Neural progenitor cell (in vitro differentiated cells): Measurements from ENCODE around the gene KLHL21. TPM values are rescaled to one million over a fixed set of nuclear protein-coding genes. Genes with fewer than 3 reads are reported as not detected.

Experiments used
- DNase-seq: peaks from one replicate; pipeline ENCODE4 v3.0.0-alpha.2; 2016; ENCODE audit warnings: low spot score
- H2AFZ ChIP-seq: fragments of 200-600 bp; sonication (generic); replicated peaks from 2 replicates; pipeline ENCODE4 v1.6.1; 2016; ENCODE audit warnings: antibody characterized with exemption
- H3F3A ChIP-seq: fragments of 200-600 bp; sonication (generic); 2 replicates; pipeline ENCODE4 v1.6.1; 2016; ENCODE audit warnings: antibody characterized with exemption, low read depth
- H3K27ac ChIP-seq: fragments of 200-600 bp; sonication (generic); 2 replicates; pipeline ENCODE4 v1.5.1; 2016; ENCODE audit warnings: mild to moderate bottlenecking
- H3K27me3 ChIP-seq: fragments of 200-600 bp; sonication (generic); 2 replicates; pipeline ENCODE4 v1.6.1; 2016; ENCODE audit warnings: mild to moderate bottlenecking, moderate library complexity
- H3K36me3 ChIP-seq: fragments of 200-600 bp; sonication (generic); 2 replicates; pipeline ENCODE4 v1.5.1; 2016
- H3K4me1 ChIP-seq: fragments of 200-600 bp; sonication (generic); 2 replicates; pipeline ENCODE4 v1.6.1; 2016; ENCODE audit warnings: mixed run types
- H3K4me2 ChIP-seq: fragments of 200-600 bp; sonication (generic); 2 replicates; pipeline ENCODE4 v1.6.1; 2016
- H3K4me3 ChIP-seq: fragments of 200-600 bp; sonication (generic); 2 replicates; pipeline ENCODE4 v1.5.1; 2016
- H3K79me2 ChIP-seq: fragments of 200-600 bp; sonication (generic); 2 replicates; pipeline ENCODE4 v1.6.1; 2016; ENCODE audit warnings: low read depth
- H3K9ac ChIP-seq: fragments of 200-600 bp; sonication (generic); 2 replicates; pipeline ENCODE4 v1.6.1; 2016
- H3K9me3 ChIP-seq: fragments of 200-600 bp; sonication (generic); 2 replicates; pipeline ENCODE4 v1.5.1; 2016; ENCODE audit warnings: low read depth
- H4K20me1 ChIP-seq: fragments of 200-600 bp; sonication (generic); 2 replicates; pipeline ENCODE4 v1.6.1; 2016; ENCODE audit warnings: low read depth
- H3K27ac Mint-ChIP-seq: 3 replicates; pipeline ENCODE4 v1.8.0; 2021; ENCODE audit warnings: mixed read lengths
- H3K27me3 Mint-ChIP-seq: 2 replicates; pipeline ENCODE4 v1.8.0; 2022; ENCODE audit warnings: low read depth, mild to moderate bottlenecking, inconsistent platforms, moderate library complexity, mixed read lengths; ENCODE audit not compliant: insufficient read depth
- H3K36me3 Mint-ChIP-seq: 3 replicates; pipeline ENCODE4 v1.8.0; 2021; ENCODE audit warnings: mixed read lengths
- H3K4me1 Mint-ChIP-seq: 3 replicates; pipeline ENCODE4 v1.8.0; 2021; ENCODE audit warnings: mixed read lengths
- H3K4me3 Mint-ChIP-seq: 3 replicates; pipeline ENCODE4 v1.8.0; 2021; ENCODE audit warnings: mild to moderate bottlenecking, moderate library complexity, mixed read lengths
- H3K9me3 Mint-ChIP-seq: 3 replicates; pipeline ENCODE4 v1.8.0; 2020; ENCODE audit warnings: mixed read lengths
- CTCF ChIP-seq: fragments of 200-600 bp; sonication (generic); IDR thresholded peaks from 2 replicates; pipeline ENCODE4 v1.5.1; 2017; ENCODE audit warnings: antibody characterized with exemption, mild to moderate bottlenecking
- EZH2 ChIP-seq: fragments of 200-600 bp; sonication (generic); IDR thresholded peaks from 2 replicates; pipeline ENCODE4 v1.6.1; 2017; ENCODE audit warnings: antibody characterized with exemption, mild to moderate bottlenecking, moderate library complexity
- EZH2phosphoT487 ChIP-seq: fragments of 200-600 bp; sonication (generic); IDR thresholded peaks from 2 replicates; pipeline ENCODE4 v1.6.1; 2017; ENCODE audit warnings: antibody characterized with exemption
- total RNA-seq: library from RNA; depleted of rRNA; stranded (reverse); fragments of >200 nt; gene quantifications from 2 replicates; pipeline ENCODE4 v1.2.3, GENCODE V29; 2015; ENCODE audit warnings: low replicate concordance

KLHL21 gene
- total RNA-seq, 1 donor from 2014 or later, result 4.8 TPM

GRCh38 chr1:6630027-6630426, 27.4 kb upstream of the KLHL21 start:
- H3F3A ChIP-seq, result peaks cover 12% of the 10 kb centered on the region
- no peak overlapping the region for H3K27ac Mint-ChIP-seq

GRCh38 chr1:6628971-6629479, 26.4 kb upstream of the KLHL21 start:
- peaks cover 2% of the 10 kb centered on the region for H3K27me3 Mint-ChIP-seq
- Histone ChIP-seq H3K9me3 (no peaks in the 10 kb centered on the region), H3K36me3 (no peaks in the 10 kb centered on the region), H3K4me2 (no peak overlapping the region), H3F3A (peaks cover 10% of the 10 kb centered on the region), H3K27ac (no peak overlapping the region), H3K4me1 (peaks cover 8% of the 10 kb centered on the region), H3K9ac (no peak overlapping the region), H4K20me1 (peaks cover 19% of the 10 kb centered on the region), H3K4me3 (no peak overlapping the region), H2AFZ (no peak overlapping the region), H3K27me3 (no peaks in the 10 kb centered on the region), H3K79me2 (peaks cover 24% of the 10 kb centered on the region)
- no peak for TF ChIP-seq EZH2phosphoT487
- no peak for TF ChIP-seq EZH2
- TF ChIP-seq CTCF, result no peak
- H3K4me1 Mint-ChIP-seq, result peaks cover 12% of the 10 kb centered on the region
- no peaks in the 10 kb centered on the region for H3K9me3 Mint-ChIP-seq
- DNase-seq, result no peak
- peaks cover 22% of the 10 kb centered on the region for H3K36me3 Mint-ChIP-seq
- H3K27ac Mint-ChIP-seq, result no peak overlapping the region
- H3K4me3 Mint-ChIP-seq, result no peak overlapping the region

More at GRCh38 chr1:6630027-6630426, 27.4 kb upstream of the KLHL21 start:
- Histone ChIP-seq H3K4me1 (peaks cover 4% of the 10 kb centered on the region), H3K27ac (no peak overlapping the region), H3K9me3 (no peaks in the 10 kb centered on the region), H4K20me1 (peaks cover 12% of the 10 kb centered on the region), H3K9ac (no peak overlapping the region), H2AFZ (no peak overlapping the region), H3K79me2 (peaks cover 24% of the 10 kb centered on the region), H3K4me3 (no peak overlapping the region), H3K27me3 (no peaks in the 10 kb centered on the region), H3K4me2 (no peak overlapping the region), H3K36me3 (no peaks in the 10 kb centered on the region)
- no peak for DNase-seq
- Mint-ChIP-seq H3K9me3 (no peaks in the 10 kb centered on the region), H3K4me3 (no peak overlapping the region), H3K4me1 (peaks cover 8% of the 10 kb centered on the region), H3K27me3 (peaks cover 4% of the 10 kb centered on the region), H3K36me3 (peaks cover 22% of the 10 kb centered on the region)
- no peak for TF ChIP-seq EZH2phosphoT487
- no peak for TF ChIP-seq EZH2
- TF ChIP-seq CTCF, result no peak

DNA sequence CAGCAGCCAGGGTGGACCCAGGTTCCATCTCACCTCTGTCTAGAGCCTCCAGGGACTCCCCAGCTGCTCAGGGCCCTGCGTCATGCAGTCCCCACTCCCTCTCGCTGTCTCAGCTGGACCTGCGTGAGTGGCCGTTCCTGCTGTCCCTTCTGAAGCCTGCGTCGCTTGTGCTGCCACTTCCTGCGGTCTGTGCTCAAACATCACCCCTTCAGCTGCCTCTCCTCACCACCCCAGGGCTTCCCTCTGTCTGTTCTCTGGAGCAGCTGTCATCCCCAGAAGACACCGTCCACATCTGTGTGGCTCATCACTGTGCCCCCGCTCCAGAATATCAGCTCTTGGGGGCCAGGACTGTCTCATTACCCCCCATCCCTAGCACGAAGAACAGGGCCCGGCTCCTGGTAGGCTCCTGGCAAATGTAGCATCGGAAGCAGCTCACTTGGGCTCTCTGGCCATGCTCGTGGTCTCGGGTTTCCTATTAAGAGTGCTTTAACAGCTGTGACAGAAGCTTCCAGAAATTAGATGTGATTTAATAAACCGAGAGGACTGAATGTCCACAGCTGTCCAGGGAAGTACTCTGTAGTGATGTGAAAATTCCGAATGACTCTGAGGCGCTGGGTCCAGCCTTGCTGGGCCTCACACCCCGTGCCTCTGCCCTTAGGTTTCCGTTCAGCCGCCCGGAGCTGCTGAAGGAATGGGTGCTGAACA, 25.3 kb upstream of the KLHL21 start:
- Histone ChIP-seq H3K27ac (no peak overlapping the region), H3K79me2 (peaks cover 28% of the 10 kb centered on the region), H3K36me3 (no peaks in the 10 kb centered on the region), H3K4me2 (no peak overlapping the region), H3K27me3 (no peaks in the 10 kb centered on the region), H3F3A (peaks cover 19% of the 10 kb centered on the region), H2AFZ (no peak overlapping the region), H4K20me1 (peaks cover 30% of the 10 kb centered on the region), H3K9me3 (no peaks in the 10 kb centered on the region), H3K4me1 (peaks cover 8% of the 10 kb centered on the region), H3K4me3 (no peak overlapping the region), H3K9ac (no peak overlapping the region)
- peaks cover 16% of the 10 kb centered on the region for H3K4me1 Mint-ChIP-seq
- H3K27ac Mint-ChIP-seq, result no peak overlapping the region
- peaks cover 20% of the 10 kb centered on the region for H3K36me3 Mint-ChIP-seq
- H3K27me3 Mint-ChIP-seq, result peaks cover 2% of the 10 kb centered on the region
- peak overlapping the region; percentile 47 for H3K4me3 Mint-ChIP-seq
- DNase-seq, result no peak
- TF ChIP-seq EZH2, result no peak
- TF ChIP-seq EZH2phosphoT487, result no peak
- TF ChIP-seq CTCF, result no peak
- no peaks in the 10 kb centered on the region for H3K9me3 Mint-ChIP-seq
